ENCODE results near the gene FAM114A1.

DNA sequence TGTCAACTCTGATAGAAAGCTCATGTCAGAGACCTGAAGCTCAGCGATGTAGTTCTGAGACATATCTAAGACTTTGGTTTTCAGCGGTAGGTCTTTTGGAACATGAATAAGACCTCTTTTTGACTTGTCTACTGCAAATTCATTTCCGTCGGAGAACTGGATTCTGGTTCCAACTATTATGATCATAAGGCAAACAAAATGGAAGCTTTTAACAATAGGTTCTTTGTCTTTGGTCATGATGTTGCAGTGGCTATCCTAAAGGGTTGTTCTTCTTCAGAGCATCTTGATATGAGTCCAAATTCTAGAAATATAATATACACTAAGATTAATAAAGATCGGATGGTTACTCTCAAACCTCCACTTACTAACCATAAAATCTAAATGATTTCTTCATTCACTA is 38.4 kb upstream of the FAM114A1 start:
- TF ChIP-seq, protein P1, sequence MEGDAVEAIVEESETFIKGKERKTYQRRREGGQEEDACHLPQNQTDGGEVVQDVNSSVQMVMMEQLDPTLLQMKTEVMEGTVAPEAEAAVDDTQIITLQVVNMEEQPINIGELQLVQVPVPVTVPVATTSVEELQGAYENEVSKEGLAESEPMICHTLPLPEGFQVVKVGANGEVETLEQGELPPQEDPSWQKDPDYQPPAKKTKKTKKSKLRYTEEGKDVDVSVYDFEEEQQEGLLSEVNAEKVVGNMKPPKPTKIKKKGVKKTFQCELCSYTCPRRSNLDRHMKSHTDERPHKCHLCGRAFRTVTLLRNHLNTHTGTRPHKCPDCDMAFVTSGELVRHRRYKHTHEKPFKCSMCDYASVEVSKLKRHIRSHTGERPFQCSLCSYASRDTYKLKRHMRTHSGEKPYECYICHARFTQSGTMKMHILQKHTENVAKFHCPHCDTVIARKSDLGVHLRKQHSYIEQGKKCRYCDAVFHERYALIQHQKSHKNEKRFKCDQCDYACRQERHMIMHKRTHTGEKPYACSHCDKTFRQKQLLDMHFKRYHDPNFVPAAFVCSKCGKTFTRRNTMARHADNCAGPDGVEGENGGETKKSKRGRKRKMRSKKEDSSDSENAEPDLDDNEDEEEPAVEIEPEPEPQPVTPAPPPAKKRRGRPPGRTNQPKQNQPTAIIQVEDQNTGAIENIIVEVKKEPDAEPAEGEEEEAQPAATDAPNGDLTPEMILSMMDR (conservative IDR thresholded peaks at IDR 0.05; ENCODE audit: low read depth, low read length) = no peak
- TF ChIP-seq MAZ (IDR thresholded peaks at IDR 0.05; ENCODE audit: borderline replicate concordance, low read depth, low read length) (no peak), BHLHE40 (IDR thresholded peaks at IDR 0.05; ENCODE audit: low read depth, low read length) (no peak)
